GM18517 (cell line): ENCODE measurements around the gene CHRND.

Experiments used
- ATAC-seq: cut with Tn5 transposase; IDR thresholded peaks from one replicate; pipeline ENCODE4 v1.9.1; 2021; ENCODE audit warnings: mild to moderate bottlenecking, moderate library complexity; ENCODE audit not compliant: unreplicated experiment

CHRND gene

DNA sequence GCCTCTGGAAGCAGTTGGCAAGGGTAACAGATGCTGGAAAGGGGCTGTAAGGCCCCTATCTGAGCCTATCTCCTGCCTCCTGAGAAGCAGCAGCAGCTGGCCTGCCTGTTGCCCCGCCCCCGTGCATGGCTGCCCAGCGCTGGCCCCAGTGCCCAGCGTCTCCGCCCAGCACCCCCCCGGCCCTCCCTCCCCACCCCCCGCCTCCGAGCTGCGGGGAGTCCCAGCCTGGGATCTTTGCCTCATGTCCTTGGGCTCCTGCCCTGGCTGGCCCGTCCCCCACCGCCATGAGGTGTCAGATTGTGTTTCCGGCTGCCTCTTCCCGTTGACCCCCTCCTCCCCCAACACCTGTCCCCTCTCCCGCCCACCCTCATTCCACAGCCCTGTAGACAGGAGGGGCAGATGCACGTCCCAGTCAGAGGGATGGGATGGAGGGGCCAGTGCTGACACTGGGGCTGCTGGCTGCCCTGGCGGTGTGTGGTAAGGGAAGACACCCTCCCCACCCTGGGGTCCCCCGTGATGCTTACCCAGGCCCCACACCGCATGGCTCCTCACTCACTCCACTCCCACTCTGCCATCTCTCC lies at the start of gene CHRND:
CHRND (plus strand) TSS at position 370 of the 581 bp plus-strand sequence; CDS start at position 426, 56 bp downstream.
- no peak for ATAC-seq

DNA sequence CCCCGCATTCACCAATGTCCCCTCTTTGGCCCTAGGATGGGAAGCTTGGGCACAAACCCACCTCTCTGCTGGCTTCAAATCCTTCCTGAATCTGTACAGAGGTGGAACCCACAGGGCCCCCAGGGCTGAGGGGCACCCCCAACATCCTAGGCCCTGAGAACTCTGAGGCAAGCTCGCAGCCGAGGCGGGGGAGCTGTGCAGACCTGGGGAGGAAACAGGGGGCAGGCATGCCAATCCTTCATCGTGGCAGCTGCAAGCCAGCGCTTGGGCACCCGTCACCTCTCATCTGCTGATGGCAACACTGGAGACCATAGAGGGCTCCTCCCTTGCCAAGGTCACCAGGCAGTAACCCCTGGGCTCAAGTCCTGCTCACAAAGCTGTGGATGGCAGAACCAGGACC lies 49.2 kb upstream of the CHRND start:
- ATAC-seq = no peak

DNA sequence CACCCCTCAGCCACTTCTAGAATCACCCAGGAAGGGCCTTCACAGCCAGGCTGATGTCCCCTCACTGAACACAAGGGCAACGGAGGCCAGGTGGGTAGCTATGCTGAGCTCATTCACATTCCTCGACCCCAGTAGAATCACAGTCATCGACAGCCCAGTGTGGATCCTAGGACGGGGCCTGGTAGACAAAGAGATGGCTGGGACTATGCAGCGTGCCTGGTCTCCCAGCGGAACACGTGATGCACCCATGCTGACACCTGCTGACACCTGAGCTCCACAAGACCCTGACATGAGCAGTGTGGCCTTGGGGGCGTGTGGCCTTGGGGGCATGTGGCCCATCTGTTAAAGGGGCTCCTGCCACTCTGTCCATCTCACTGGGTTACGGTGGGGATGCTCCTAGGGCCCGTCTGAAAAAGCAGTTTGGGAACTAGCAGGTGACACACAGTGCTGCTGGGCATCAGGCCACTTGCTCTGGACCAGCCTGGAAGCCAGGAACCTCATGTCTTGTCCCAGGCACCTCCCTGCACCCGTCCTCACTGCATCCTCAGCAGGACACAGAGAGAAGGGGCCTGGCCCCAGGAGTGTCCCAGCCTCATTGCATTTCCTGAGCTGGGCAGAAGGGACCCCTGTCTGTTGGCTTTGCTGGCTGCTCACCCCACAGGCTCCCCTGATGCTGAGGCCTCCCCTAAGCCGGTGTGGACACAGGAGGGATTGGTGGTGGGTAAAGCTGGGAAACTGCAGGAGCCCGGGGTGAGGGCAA lies 48.0 kb upstream of the CHRND start:
- no peak for ATAC-seq

DNA sequence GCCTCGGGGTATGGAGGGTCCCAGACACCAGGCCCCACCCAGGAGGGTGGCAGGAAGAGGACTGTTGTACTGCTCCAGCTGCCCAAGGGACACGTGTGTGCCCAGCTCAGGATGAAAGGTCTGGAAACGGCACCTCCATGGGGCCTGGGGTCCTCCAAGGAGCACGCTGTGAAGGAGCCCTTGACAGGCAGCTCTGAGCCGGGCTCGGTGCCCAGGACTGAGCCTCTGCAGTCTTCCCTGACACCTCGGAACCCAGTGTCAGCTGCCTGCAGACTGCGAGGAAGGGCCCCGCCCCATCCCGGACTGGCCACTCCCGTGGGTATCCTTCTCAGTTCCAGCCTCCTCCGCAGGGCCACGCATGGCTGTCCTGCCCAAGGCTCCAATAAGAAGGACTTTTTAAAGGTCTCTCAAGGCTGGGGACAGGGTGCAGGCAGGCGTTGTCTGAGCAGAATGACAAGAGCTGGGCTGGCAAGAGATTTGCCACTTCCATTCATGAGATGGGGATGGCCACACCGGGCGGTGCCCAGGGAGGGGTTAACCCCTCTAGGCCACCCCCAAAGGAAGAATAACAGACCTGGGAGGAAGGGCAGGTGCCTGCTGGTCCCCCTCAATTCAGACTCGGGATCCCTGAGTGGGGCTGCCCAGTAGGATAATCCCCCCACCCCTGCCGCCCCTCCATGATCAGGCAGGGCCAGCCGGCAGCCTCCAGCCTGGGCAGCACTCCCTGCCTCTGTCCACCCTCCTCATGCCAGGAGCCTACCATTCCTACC lies 47.2 kb upstream of the CHRND start:
- ATAC-seq = no peak

DNA sequence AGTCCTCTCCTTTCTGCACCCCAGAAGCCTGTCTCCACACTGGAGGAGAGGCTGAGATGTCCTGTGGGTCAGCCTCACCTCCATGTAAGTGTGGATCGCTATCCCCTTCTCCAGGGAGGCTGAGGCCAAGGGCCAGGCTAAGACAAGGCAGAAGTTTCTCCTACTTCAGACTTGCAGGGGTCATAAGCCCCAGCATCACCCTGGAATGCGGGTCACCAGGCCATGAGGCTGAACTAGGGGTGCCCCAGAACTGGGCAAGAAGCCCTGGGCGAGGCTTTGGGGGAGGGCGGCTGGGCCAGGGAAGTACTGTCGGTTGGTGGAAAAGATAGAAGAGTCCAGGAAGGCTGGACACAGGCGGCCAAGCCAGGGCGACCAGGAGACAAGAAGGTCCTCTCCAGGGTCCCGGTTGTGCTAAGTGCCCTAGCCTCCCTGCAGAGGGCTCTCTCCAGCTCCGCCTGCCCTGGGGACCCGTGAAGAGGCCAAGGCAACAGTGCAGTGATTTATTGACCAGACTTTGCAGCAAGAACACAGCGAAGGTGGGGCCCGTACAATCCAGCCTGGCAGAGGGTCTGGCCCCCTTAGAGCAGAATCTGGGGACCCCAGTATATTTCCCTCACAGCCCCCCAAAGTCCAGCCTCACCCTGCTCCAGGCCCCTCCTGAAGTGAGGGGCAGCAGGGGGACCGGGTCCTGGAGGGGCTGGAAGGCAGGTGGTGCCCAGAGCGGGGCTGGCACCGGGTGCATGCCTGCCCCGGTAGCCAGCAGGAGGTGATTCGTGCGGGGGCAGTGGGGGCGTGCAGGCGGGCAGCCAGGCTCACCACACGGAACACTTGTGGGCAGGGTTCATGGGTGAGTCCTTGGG lies 46.4 kb upstream of the CHRND start:
- ATAC-seq = no peak

DNA sequence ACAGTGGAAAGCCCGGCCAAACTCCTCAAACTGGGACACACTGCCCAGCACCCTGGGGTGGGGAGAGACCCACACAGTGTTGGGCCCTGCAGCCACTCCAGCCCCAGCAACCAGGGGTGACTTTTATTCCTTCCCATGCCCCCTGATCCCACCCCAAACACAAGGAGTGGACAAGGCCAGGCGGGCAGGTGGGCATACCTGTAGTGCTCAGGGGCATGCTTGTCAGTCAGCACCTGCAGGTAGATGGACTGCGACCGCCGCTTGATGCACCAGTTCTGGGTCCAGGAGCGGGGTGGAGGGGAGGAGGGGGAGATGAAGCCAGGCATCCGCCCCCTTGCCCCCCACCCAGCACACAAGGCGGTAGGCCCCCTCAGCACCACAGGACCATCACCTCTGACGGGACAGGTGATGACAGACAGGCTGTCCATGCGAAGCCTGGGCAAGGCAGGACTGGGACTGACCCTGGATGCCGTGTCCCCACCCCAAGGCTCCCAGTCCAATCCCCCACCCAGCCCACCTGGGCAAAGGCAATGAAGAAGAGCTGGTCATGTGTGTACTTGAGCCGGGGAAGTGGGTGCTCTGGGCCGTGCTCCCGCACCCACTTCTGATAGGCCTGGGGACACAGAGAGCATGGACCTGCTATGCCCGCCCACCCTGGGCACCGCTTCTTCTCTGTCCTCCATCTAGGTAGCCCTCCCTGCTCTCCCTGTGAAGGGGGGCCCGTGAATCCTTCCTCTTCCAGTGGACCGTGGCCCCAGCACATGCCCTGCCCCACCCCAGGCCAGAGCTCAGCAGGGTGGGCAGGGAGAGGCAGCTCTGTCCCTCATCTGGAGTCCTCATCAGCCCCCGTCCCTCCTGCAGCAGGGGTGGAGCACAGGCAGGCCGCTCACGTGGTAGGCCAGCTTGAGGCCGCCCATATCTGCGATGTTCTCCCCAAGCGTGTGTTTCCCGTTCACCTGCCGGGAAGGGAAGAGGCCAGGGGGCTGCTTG lies 45.5 kb upstream of the CHRND start:
- no peak for ATAC-seq

DNA sequence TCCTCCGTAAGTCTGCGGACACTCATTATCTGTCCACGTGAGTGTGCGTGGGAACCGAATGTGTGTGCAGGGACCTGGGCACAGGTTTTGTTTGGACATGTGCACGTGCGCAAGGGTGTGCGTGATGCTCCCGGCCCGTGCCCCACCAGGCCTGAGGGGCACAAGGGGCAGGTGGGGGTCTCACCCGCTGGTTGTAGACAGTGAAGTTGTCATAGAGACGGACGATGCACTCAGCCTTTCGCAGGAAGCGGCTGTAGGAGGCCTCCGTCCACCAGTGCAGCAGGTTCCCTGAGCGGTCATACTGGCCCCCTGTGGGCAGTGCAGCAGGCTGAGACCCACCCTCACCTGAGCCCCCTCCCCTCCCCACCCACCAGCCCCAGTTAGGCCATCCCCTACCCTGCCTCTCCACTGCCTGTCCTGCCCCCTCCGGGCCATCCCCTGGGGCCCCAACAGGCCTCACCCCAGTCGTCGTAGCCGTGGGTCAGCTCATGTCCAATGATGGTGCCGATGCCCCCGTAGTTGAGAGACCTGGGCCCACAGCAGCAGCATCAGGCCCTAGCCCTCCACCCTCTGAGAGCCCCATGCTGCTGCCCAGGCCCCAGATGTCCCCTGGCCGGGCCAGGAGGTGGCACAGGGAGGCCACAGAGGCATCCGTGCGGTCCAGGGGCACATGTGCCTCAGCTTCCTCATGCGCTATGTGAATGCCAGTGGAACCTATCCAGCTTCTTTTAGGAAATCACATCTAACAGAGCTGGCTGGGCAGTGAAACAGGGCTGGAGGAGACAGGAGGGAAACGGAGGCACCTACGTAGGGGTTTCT lies 44.4 kb upstream of the CHRND start:
- no peak for ATAC-seq

DNA sequence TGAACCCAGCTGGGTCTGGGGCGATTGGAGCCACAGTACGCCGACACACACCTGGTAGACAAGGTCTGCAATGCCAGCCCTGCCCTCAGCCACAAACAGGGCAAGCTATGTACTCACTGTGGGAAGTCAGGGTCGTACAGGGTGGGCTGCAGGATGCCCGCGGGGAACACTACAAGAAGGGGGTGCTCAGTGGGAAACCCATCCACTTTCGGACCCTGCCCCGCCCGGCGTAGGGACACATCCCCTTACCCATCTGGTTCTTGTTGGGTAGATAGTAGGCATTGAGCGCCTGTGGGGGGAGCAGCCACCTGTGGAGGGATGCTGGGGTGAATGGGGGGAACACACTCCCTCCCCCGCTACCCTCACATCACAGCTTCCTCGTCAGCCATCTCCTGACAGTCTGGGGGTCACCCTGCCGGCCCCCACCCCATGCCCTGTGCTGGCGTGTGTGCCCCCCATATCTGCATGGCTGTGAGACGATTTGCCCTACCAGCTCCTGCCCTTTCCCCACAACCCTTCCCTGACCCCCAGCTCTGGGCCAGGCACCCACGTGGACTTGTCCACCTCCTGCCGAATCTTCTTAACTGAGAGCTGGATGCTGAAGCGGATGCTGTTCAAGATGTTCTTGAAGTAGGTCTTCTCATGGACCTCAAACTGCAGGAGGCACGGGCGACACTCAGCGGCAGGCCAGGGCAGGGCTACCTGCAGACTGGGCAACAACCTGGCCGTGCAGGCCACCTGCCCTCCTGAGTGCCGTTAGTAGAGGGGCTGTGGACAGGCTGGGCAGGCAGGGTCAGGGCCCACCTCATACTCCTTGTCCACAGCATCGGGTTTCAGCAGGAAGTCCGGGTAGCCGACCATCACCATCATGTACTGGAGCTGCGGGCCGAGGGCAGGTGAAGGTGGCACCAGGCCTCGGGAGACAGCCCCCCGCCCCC lies 43.4 kb upstream of the CHRND start:
- no peak for ATAC-seq

DNA sequence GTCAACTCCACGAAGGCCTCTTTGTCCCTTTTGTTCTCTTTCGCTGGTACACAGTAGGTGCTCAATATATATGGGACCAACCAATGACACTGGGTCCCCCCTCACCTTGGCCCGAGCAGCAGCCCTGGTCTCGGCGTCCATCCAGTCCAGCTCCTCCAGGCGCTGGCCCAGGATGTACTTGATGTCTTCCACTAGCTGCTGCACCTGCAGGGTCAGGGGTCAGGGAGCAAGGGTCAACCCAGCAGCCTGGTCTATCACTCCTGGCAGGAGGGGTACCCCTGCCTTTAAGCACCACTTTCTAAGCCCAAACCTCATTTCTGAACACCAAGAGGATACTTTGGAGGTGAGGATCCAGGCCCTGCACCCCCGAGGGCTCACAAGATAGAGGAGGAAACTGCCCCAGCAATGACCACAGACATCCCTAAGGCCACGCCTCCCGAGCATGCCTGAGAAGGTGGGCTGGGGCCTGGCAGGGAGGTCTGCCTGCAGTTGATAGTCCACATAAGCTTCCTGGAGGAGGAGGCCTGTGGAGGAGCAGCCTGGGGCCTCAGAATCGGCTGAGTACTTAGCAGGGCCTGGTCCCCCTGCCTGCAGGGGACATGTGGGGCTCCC lies 42.5 kb upstream of the CHRND start:
- ATAC-seq = no peak

DNA sequence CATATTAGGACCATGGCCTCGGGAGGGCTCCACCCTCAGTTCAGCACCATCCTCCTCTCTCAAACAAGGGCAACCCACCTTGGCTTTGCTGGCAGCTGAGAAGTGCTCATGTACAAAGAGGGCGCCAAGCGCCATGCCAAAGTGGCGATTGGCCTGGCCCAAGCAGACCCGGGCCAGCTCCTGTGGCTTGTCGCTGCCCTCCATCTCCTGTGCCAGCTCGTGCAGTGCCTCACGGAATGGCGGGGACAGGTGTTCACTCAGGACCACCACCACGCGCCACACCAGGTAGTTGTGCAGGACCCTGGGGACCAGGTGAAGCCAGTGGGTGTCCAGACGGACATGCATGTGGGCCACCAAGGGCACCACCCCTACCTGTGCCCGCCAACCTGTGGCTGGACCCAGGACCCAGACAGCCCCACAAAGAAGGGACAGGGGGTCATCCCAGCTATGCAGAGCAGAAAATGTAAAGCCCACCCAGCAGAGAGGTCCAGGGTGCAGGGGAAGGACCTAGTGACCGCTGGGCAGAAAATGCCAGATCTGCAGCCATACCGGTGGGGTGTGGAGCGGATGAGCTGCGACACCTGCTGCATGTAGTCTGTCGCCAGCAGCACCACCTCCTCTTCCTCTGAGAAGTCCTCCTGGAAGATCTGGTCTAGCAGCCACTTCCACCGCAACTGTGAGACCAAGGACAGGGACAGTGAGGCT lies 41.9 kb upstream of the CHRND start:
- no peak for ATAC-seq

DNA sequence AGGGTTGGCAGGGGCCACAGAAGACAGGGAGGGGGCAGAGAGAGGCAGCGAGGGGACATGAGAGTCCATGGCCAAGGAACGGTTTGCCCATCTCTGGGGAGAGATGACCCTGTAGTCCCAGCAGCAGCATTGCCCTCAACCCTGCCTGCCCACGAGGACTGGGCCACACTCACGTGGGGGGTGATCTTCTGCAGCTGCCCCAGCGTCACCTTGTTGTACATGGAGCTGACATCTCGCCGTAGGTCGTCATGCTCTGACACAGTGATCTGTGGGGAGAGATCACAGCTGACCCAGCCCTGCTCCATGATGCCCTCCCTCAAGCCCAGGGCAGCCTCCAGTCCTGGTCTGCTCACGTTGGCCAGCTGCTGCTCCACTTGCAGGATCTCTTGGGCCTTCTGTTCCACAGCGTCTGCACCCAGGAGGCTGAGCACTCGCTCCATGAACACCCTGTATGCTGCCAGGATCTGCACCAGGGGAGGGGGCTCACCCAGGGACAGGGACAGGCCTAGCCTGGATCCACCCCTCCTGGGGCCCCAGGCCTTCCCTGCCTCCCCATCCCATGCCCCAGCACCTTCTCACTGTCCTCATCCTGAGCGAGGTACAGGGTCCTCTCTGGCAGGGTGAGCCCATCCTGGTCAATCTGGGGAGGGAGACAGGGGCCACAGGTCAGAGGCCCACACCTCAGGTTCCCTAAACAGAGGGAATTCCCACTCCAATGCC lies 41.2 kb upstream of the CHRND start:
- ATAC-seq = no peak

DNA sequence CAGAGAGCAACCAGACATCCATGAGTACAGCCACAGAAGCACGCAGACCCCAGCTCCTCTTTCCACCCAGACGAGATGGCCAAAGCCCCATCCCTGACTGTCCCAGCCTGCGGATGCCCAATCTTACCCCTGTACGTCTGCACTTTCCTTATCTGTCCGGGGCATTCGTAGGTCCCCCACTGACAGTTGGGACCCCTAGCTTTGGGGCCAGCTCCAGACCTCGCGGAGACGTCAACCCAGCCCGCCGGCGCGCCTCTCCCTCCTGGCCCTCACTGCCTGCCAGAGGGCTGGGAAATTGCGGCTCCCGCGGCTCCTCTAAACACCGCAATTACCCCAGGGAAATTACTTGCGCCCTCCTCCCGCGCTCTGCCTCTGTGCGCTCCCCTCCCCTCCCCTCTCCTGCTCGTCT lies 40.6 kb upstream of the CHRND start:
- no peak for ATAC-seq

DNA sequence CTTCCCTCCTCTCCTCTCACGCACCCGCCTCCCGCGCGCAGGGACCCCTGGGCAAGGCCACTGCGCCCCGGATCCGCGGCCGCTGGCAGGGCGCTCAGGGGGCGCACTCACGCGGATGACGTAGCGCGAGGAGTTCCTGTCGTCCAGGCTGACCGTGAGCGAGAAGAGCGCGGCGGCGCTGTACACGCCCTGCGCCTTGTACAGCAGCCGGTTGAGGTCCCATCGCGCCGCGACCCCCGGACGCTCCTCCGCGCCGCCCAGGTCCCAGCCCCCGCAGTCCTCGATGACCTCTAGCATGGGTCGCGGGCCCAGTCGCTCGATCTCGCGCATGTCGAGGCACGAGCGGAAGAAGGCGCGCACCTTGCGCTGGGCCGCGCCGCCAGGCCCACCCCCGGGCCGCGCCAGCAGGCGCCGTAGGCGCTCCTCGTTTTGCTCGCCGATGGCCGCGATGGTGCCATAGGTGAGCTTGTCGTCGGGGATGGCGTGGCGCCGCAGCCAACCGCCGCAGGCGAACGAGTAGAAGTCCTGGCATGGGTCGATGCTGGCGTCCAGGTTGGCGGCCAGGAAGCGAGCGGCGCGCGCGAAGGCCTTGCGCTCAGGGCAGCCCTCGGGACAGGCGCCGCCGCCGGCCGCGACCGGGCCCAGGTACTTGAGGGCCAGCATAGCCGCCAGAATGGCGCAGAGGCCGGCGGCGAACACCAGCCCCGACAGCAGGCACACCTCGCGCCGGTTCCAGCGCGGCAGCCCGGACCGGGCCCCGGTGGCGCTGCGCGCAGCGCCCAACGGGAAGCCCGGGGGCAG lies 40.0 kb upstream of the CHRND start:
- no peak for ATAC-seq

DNA sequence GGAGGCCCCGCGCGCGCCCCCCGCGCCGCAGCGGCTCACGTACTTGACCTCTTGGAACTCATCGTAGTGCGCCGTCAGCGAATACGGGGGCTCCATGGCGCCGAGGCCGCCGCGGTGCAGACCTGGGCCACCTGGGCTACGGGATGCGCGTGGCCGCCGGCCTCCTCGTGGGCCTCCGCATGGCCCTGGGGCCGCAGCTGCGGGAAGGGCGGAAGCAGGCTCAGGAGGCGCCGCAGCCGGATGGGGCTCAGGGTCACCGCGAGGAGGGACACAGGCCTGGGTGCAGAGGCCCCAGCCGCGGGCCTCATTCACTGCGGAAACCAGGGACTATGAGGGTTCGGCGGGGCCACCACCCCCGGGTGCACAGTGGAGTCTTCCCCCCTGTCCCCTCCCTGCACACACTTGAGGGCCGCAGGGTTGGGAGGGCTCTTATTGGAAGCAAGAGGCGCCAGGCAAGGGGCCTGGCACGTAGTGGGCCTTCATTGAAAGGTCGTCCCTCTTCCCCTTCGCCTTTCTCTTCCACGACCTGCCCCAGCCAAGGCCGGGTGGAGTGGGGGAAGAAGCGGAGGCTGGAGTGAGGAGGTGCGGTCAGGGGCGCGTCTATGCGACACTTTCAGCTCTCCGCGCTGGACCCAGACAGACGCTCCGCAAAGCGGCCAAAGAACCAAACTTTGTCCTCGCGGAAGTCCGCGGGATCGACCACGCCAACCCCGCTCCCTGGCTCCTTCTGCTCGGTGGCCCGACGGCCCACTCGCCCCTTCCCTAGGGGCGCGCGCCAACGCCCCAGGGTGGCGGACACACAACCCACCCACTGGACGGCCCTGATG lies 39.2 kb upstream of the CHRND start:
- no peak for ATAC-seq
